Endothelial cell of umbilical vein (primary cell): ENCODE data around the gene CD101. TPM values are rescaled to one million over a fixed set of nuclear protein-coding genes. Genes with fewer than 3 reads are reported as not detected.

ENCODE experiments used
- BruUV-seq: library from RNA; stranded (reverse); fragments of 400-500 nt; replicated peaks from 2 replicates; lab custom pipeline; 2021; lab: Mats Ljungman, UMichigan
- CTCF ChIA-PET: fragments of 300-600, 350-600 bp; sonication (Branson Sonifier 250); formaldehyde crosslinking; loops from one replicate; lab custom pipeline; 2021; ENCODE audit warnings: antibody characterized with exemption, inconsistent platforms; lab: Charles Lee
- POLR2A ChIA-PET: fragments of 300-600, 350-600 bp; sonication (Branson Sonifier 250); formaldehyde crosslinking; loops from one replicate; lab custom pipeline; 2021; ENCODE audit warnings: antibody characterized with exemption, inconsistent platforms; lab: Charles Lee
- DNase-seq: peaks from one replicate; pipeline ENCODE4 v3.0.0-alpha.2; 2011; ENCODE audit warnings: low read depth, low spot score
- FAIRE-seq: peaks from 2 replicates; lab custom pipeline; 2011; peaks lifted over from hg19 to GRCh38; lab: Jason Lieb, UNC
- H2AFZ ChIP-seq: 2 replicates; pipeline ENCODE4 v1.6.0; 2012; ENCODE audit warnings: low read depth, low read length, control low read depth, inconsistent platforms
- H3K27ac ChIP-seq: 2 replicates; pipeline ENCODE4 v1.5.1; 2011; ENCODE audit warnings: low read depth, mild to moderate bottlenecking, control low read depth, low read length, moderate library complexity; ENCODE audit not compliant: insufficient read depth
- H3K27me3 ChIP-seq, 2 experiments: 2 replicates each; pipeline versions ENCODE4 v1.6.0 to v1.6.1; 2011; ENCODE audit warnings: low read length in 2 of 2, mixed read lengths in 1 of 2; ENCODE audit not compliant: control insufficient read depth in 2 of 2, insufficient read depth in 2 of 2
- H3K36me3 ChIP-seq, 2 experiments: 2 replicates in 1 of 2; 3 replicates in 1 of 2; pipeline ENCODE4 v1.5.1; 2011; ENCODE audit warnings: low read length in 2 of 2, mild to moderate bottlenecking in 1 of 2, moderate library complexity in 1 of 2; ENCODE audit not compliant: control insufficient read depth in 2 of 2, insufficient read depth in 2 of 2; ENCODE audit errors: extremely low read depth in 1 of 2
- H3K4me1 ChIP-seq: 3 replicates; pipeline ENCODE4 v1.5.1; 2011; ENCODE audit warnings: mild to moderate bottlenecking, low read length; ENCODE audit not compliant: control insufficient read depth, insufficient read depth; ENCODE audit errors: extremely low read depth
- H3K4me2 ChIP-seq: 2 replicates; pipeline ENCODE4 v1.6.1; 2011; ENCODE audit warnings: low read length, control low read depth, mixed read lengths; ENCODE audit not compliant: insufficient read depth
- H3K4me3 ChIP-seq, 3 experiments: fragments of 200-600 bp in 1 of 3; sonication (generic), shearing (Covaris generic) in 1 of 3; replicated peaks in 1 of 3; 2 replicates each; pipeline ENCODE4 v1.5.1; 2011 to 2016; ENCODE audit warnings: control low read depth in 3 of 3, low read length in 3 of 3, mild to moderate bottlenecking in 2 of 3, inconsistent platforms in 1 of 3, low read depth in 1 of 3, moderate library complexity in 1 of 3; ENCODE audit not compliant: insufficient read depth in 1 of 3
- H3K79me2 ChIP-seq: 2 replicates; pipeline ENCODE4 v1.6.0; 2012; ENCODE audit warnings: low read length, inconsistent platforms; ENCODE audit not compliant: control insufficient read depth, insufficient read depth
- H3K9ac ChIP-seq: replicated peaks from 2 replicates; pipeline ENCODE3; 2011; ENCODE audit warnings: low read length, control low read depth; ENCODE audit not compliant: insufficient read depth; ENCODE audit errors: extremely low read depth
- H3K9me1 ChIP-seq: replicated peaks from 3 replicates; pipeline ENCODE4 v1.6.0; 2011; ENCODE audit warnings: mild to moderate bottlenecking, low read length; ENCODE audit not compliant: control insufficient read depth, insufficient read depth; ENCODE audit errors: extremely low read depth
- H3K9me3 ChIP-seq: replicated peaks from 2 replicates; pipeline ENCODE4 v1.5.1; 2012; ENCODE audit warnings: low read length, inconsistent platforms; ENCODE audit not compliant: control insufficient read depth, insufficient read depth
- H4K20me1 ChIP-seq: replicated peaks from 2 replicates; pipeline ENCODE3; 2011; ENCODE audit warnings: mild to moderate bottlenecking, low read length; ENCODE audit not compliant: control insufficient read depth, insufficient read depth; ENCODE audit errors: extremely low read depth
- CTCF ChIP-seq, 2 donors: IDR thresholded peaks; 1 replicate in 1 of 2; 2 replicates in 1 of 2; pipeline ENCODE4 v1.5.1; 2011; ENCODE audit warnings: low read length in 2 of 2, mild to moderate bottlenecking in 2 of 2, moderate library complexity in 2 of 2, control low read depth in 1 of 2, inconsistent platforms in 1 of 2, low read depth in 1 of 2; ENCODE audit not compliant: insufficient read depth in 1 of 2; ENCODE audit errors: extremely low read depth in 1 of 2
- EZH2 ChIP-seq: IDR thresholded peaks from 2 replicates; pipeline ENCODE4 v1.6.1; 2012; ENCODE audit warnings: borderline replicate concordance, low read depth, mild to moderate bottlenecking, moderate library complexity, low read length, inconsistent platforms; ENCODE audit not compliant: severe bottlenecking
- FOS ChIP-seq: IDR thresholded peaks from 2 replicates; pipeline ENCODE4 v1.6.1; 2011; ENCODE audit warnings: mild to moderate bottlenecking, low read length, moderate library complexity, borderline replicate concordance; ENCODE audit not compliant: insufficient read depth
- GATA2 ChIP-seq: IDR thresholded peaks from 2 replicates; pipeline ENCODE4 v1.7.0; 2011; ENCODE audit warnings: low read depth, mild to moderate bottlenecking, moderate library complexity, mixed read lengths, low read length; ENCODE audit not compliant: insufficient read length, insufficient read depth
- JUN ChIP-seq: IDR thresholded peaks from 2 replicates; pipeline ENCODE4 v1.6.1; 2011; ENCODE audit warnings: borderline replicate concordance, low read depth; ENCODE audit not compliant: insufficient read length, insufficient read depth
- MAX ChIP-seq: IDR thresholded peaks from 2 replicates; pipeline ENCODE4 v1.6.1; 2011; ENCODE audit not compliant: insufficient read depth, insufficient read length
- MYC ChIP-seq: IDR thresholded peaks from one replicate; pipeline ENCODE4 v1.6.1; 2011; ENCODE audit warnings: mild to moderate bottlenecking, low read depth, low read length
- POLR2A ChIP-seq: IDR thresholded peaks from 2 replicates; pipeline ENCODE4 v1.6.1; 2012; ENCODE audit warnings: low read depth, mild to moderate bottlenecking, control low read depth, low read length
- POLR2AphosphoS5 ChIP-seq: IDR thresholded peaks from 2 replicates; pipeline ENCODE4 v1.6.1; 2012; ENCODE audit warnings: low read depth, mild to moderate bottlenecking, control low read depth, low read length, moderate library complexity; ENCODE audit not compliant: insufficient read depth
- dilution Hi-C: fragments of 300-500 bp; cut with MboI; formaldehyde crosslinking; loops from one replicate; pipeline ENCODE4 v1.15.0; 2019; ENCODE audit warnings: low sequenced_read_pairs; ENCODE audit not compliant: extremely low pct_ligation_motif_present
- intact Hi-C: fragments of 100-400 bp; cut with micrococcal nuclease; formaldehyde crosslinking; loops from one replicate; pipeline ENCODE4 v1.10.0; 2022
- polyA plus RNA-seq, 4 experiments: library from polyadenylated mRNA; depleted of rRNA in 3 of 4; stranded (reverse) in 3 of 4; unstranded in 1 of 4; fragments of >200 nt; gene quantifications; 2 replicates each; pipeline versions ENCODE4 v1.2.1 to v1.2.3, GENCODE V29; 2011 to 2012; ENCODE audit warnings: missing spikeins in 1 of 4
- total RNA-seq: library from RNA; stranded (reverse); gene quantifications from 2 replicates; pipeline ENCODE4 v1.2.3, GENCODE V29; 2021

CD101 gene
- total and polyA plus RNA-seq, 2 donors (not counting 3 experiments of a cell fraction or from before 2014, with no cell fraction given): 0.04 to 0.97 TPM

- Histone ChIP-seq H3K9me1 (no peaks in the 10 kb centered on the region), H3K27ac (no peak overlapping the region), H3K4me2 (no peak overlapping the region), H3K4me3 (no peak overlapping the region), H3K79me2 (no peaks in the 10 kb centered on the region), H3K9ac (no peak overlapping the region), H4K20me1 (no peaks in the 10 kb centered on the region), H3K9me3 (no peaks in the 10 kb centered on the region), H2AFZ (no peak overlapping the region), H3K4me1 (peaks cover 4% of the 10 kb centered on the region), H3K36me3 (no peaks in the 10 kb centered on the region), H3K27me3 (peaks cover 2% of the 10 kb centered on the region in 2 experiments)
- FAIRE-seq (no peak), DNase-seq (no peak)
- no TSS peak for BruUV-seq
- intact Hi-C loops: no loop called here
- POLR2A ChIA-PET: no interaction called here
- dilution Hi-C loops: no loop called here
- CTCF ChIA-PET: no interaction called here
- TF ChIP-seq CTCF (IDR thresholded peaks at IDR 0.05; ENCODE audit: extremely low read depth in 1 of 2, insufficient read depth in 1 of 2, low read depth in 1 of 2, low read length in 2 of 2) (no peak), POLR2AphosphoS5 (no peak), MAX (no peak), FOS (no peak), POLR2A (no peak), MYC (no peak), EZH2 (no peak), GATA2 (no peak), JUN (no peak)
Observed at GRCh38 chr1:117036018-117036461, 34.5 kb downstream of the CD101 start.
